Activated CD4-positive, alpha-beta T cell treated with anti-CD3 and anti-CD28 coated beads, Interleukin-10, Interleukin-2, amounts not matched to agents 100 ng/mL and 50 ng/mL, durations not matched to agents 16 hours and 8 hours (primary cell): ENCODE data around the gene PITX3.

ENCODE experiments used
- DNase-seq: peaks from one replicate; pipeline ENCODE4 v3.0.0-alpha.2; 2020

Gene PITX3

GRCh38 chr10:102241444-102242117 lies at the start of gene PITX3:
Gene PITX3, minus strand, starts transcription at chr10:102241512. Its CDS starts 9,432 bp downstream, at chr10:102232080.
- DNase-seq, result peak; percentile 96

- no peak for DNase-seq
These were observed 48.5 kb upstream of the PITX3 start for GRCh38 chr10:102289840-102290239.

- DNase-seq, result no peak
These were observed 48.0 kb upstream of the PITX3 start for GRCh38 chr10:102289356-102289755.

GRCh38 chr10:102287991-102288390 lies 46.7 kb upstream of the PITX3 start:
- no peak for DNase-seq

GRCh38 chr10:102287538-102287937 lies 46.2 kb upstream of the PITX3 start:
- peak; percentile 18 for DNase-seq

- no peak for DNase-seq
These were observed 44.9 kb upstream of the PITX3 start for GRCh38 chr10:102286216-102286615.

- peak; percentile 60 for DNase-seq
These were observed 43.8 kb upstream of the PITX3 start for GRCh38 chr10:102285133-102285532.

- no peak for DNase-seq
These were observed 43.2 kb upstream of the PITX3 start for GRCh38 chr10:102284531-102284930.

GRCh38 chr10:102283890-102284289 lies 42.6 kb upstream of the PITX3 start:
- DNase-seq, result no peak

GRCh38 chr10:102283488-102283887 lies 42.2 kb upstream of the PITX3 start:
- DNase-seq, result no peak

- no peak for DNase-seq
These were observed 39.8 kb upstream of the PITX3 start for GRCh38 chr10:102281102-102281487.

- DNase-seq, result no peak
These were observed 39.2 kb upstream of the PITX3 start for GRCh38 chr10:102280397-102281101.

GRCh38 chr10:102279104-102279503 lies 37.8 kb upstream of the PITX3 start:
- DNase-seq, result no peak

- DNase-seq, result no peak
These were observed 34.0 kb upstream of the PITX3 start for GRCh38 chr10:102275343-102275742.

GRCh38 chr10:102274062-102274461 lies 32.8 kb upstream of the PITX3 start:
- DNase-seq, result no peak

- no peak for DNase-seq
These were observed 27.7 kb upstream of the PITX3 start for GRCh38 chr10:102269017-102269416.

- no peak for DNase-seq
These were observed 27.1 kb upstream of the PITX3 start for GRCh38 chr10:102268375-102268888.

- peak; percentile 16 for DNase-seq
These were observed 26.4 kb upstream of the PITX3 start for GRCh38 chr10:102267748-102268147.

GRCh38 chr10:102266670-102267069 lies 25.4 kb upstream of the PITX3 start:
- no peak for DNase-seq

GRCh38 chr10:102264371-102264770 lies 23.1 kb upstream of the PITX3 start:
- DNase-seq, result no peak

GRCh38 chr10:102262744-102263370 lies 21.5 kb upstream of the PITX3 start:
- no peak for DNase-seq

- DNase-seq, result no peak
These were observed 20.5 kb upstream of the PITX3 start for GRCh38 chr10:102261842-102262241.

- no peak for DNase-seq
These were observed 19.9 kb upstream of the PITX3 start for GRCh38 chr10:102261196-102261595.

- no peak for DNase-seq
These were observed 14.1 kb upstream of the PITX3 start for GRCh38 chr10:102255404-102255803.
